Fibroblast of pulmonary artery (primary cell): ENCODE data around the gene RNU1-1.
"Not testable (repeated sequence)": the region's sequence is repeated elsewhere in the genome, so short reads cannot be mapped to it uniquely, and the experiment has no call there.

Source experiments
- DNase-seq: peaks from one replicate; pipeline ENCODE4 v3.0.0-alpha.2; 2010; ENCODE audit warnings: low read depth
- H3K4me3 ChIP-seq: replicated peaks from 2 replicates; pipeline ENCODE4 v1.5.1; 2011; ENCODE audit warnings: low read depth, mild to moderate bottlenecking, control low read depth, low read length, moderate library complexity
- CTCF ChIP-seq: IDR thresholded peaks from 2 replicates; pipeline ENCODE4 v1.5.1; 2011; ENCODE audit warnings: mild to moderate bottlenecking, control low read depth, low read length, inconsistent platforms; ENCODE audit errors: missing control alignments

Gene RNU1-1

DNA sequence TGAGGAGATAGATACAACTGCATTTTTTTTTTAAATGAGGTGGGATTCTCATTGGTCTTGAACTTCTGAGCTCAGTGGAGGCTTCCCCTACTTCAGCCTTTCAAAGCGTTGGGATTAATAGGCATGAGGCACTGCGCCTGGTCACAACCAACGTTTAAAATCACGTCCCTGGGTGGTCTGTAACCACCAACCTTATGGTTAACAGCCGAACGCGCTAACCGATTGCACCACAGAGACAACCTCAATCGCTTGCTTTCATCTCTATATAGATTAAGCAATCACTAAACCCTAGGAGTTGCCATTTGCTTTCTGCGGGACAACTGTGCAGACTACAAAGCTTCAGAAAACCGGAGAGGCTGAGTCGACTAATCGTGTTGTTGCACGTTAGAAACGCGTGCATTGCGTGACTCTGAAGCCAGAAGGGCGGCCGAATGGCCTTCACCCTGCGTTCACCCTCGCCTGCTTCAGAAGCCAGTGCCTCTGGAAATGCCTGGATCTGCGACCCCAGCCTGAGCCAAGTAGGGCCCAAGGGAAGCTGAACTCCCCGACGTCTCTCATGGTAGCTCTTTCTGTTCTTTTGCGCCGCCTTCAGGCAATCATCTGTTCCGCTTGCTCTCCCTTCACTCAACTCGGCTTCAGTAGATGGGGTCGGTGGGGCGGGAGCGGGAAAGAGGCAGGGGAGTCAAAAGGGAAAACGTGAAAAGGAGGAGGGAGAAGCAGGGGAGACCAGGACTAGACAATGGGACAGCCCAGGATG lies 18.3 kb upstream of the RNU1-1 start:
- H3K4me3 ChIP-seq, DNase-seq: not testable (repeated sequence)
- peak; percentile 13 for TF ChIP-seq CTCF

- DNase-seq, H3K4me3 ChIP-seq: not testable (repeated sequence)
Observed at GRCh38 chr1:16528338-16528737, 14.3 kb upstream of the RNU1-1 start.

DNA sequence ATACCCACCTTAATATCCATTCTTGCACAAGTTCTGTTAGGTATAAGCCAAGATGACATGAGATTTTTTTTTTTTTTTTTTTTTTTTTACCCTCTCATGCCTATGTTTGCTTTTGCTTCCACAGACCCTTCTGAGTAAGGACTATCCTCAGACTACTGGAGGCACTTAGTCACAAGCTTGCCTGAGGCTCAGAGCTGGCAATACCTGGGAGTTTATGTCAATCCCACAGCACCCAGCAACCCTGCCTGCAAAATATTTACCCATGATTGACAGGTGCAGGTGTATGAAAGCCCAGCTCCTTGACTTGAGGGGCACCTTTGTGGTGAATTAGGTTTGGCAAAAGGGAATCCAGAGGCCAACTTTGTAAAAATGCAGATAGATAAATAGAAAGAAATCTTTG lies 11.7 kb upstream of the RNU1-1 start:
- H3K4me3 ChIP-seq, DNase-seq: not testable (repeated sequence)

- H3K4me3 ChIP-seq, DNase-seq: not testable (repeated sequence)
Observed at GRCh38 chr1:16521679-16522078, 7.6 kb upstream of the RNU1-1 start.

GRCh38 chr1:16521288-16521583 lies 7.2 kb upstream of the RNU1-1 start:
- peak overlapping the region; percentile 31 for H3K4me3 ChIP-seq
- TF ChIP-seq CTCF = no peak
- DNase-seq = no peak

- H3K4me3 ChIP-seq = peak overlapping the region; percentile 31
- peak; percentile 21 for DNase-seq
Observed at GRCh38 chr1:16520435-16521287, 6.6 kb upstream of the RNU1-1 start.

DNA sequence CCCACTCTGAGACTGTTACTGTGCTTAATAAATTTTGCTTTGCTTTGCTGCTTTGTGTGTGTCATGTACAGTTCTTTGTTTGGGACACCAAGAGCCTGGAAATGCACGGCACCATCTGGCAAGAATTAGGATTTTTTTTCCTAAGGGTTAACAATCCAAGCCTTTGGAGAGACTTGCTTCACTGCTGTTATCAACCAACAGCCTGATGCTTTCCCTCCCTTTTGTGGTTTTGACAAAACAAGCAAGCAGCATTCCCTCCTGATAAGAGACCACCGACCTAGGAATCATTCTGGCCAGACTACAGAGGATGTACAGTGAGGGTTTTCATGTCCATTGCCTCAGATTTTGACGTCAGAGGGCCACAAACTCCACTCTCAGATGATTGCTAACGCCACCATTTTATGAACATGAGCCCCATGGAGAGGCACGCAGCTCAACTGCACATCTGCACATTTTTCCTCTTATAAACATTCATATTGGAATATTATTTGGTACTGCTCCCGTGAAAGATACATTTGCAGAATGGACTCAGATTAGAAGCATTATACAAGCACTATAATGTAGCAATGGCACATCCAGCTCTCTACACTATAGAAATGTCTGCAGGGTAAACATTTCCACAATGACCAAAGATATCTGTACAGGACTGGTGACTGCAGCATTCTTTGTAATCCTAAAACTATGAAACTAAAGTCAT lies 5.3 kb upstream of the RNU1-1 start:
- H3K4me3 ChIP-seq = not testable (repeated sequence)
- peak; percentile 72 for DNase-seq

DNA sequence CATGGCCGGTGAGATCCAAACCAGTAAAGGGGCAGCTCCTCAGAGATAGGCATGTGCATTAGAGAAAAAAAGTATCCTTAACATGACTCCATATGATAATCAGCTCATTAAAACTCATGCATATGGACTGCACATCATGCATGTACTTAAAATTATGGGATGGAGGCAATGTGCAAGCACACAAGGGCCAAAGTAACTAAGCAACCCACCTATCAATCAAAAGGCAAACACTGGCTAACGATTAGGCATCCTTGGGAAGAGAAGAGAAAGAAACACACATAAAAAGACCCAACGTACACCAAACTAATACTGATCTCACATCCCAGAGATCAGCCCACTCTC lies 4.8 kb upstream of the RNU1-1 start:
- DNase-seq, H3K4me3 ChIP-seq: not testable (repeated sequence)

- not testable (repeated sequence) for DNase-seq, H3K4me3 ChIP-seq
Observed at GRCh38 chr1:16516694-16517410, 2.8 kb upstream of the RNU1-1 start.

GRCh38 chr1:16513412-16514106 lies 526 bp downstream of the RNU1-1 start:
- H3K4me3 ChIP-seq = not testable (repeated sequence)

DNA sequence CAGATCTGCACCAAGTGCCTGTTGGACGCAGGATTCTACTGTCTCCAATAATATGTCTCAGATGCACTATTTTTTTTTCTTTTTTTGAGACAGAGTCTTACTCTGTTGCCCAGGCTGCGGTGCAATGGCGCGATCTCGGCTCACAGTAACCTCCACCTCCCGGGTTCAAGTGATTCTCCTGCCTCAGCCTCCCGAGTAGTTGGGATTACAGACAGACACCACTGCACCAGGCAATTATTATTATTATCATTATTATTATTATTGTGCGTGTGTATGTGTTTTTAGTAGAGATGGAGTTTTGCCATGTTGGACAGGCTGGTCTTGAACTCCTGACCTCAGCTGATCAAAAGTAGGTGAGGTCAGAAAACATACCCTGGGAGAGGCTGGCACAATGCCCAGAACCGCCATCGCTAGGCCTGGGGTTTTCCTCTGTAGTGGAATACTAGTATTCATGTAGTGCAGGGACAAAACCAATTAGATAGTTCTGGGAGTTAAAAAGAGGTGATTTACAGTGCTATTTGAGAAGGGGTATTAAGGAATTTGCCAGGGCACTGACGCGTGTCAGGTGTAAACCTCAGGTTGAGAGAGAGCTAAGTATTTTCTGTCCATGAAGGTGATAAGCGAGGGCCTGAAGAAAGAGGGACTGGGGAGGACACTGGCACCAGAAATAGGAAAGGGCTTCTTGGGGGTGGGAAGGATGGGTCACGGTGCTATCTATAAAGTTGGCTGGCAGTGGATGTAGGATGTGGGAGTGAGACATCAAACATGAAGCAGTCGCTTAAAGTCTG lies 1.3 kb downstream of the RNU1-1 start:
- H3K4me3 ChIP-seq, DNase-seq: not testable (repeated sequence)

More at GRCh38 chr1:16513412-16514106, 526 bp downstream of the RNU1-1 start:
- peak; percentile 99 for DNase-seq

DNA sequence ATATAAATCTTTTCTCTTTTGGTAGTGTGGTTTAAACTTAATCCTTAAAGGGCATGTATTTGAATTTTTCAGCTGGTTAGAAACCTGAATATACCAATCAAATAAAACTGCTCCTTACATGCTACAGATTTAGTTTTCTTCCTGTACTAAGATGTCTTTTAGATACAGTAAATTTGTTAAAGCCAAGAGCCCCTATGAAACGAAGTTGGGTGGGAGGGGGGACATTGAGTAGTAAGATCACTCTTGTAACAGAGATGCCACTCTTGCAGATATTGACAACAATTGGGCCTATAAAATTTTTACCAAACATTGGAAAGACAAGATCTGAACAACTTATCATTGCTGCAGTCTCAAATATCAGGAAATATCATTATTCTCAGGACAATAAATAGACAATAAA lies 2.2 kb downstream of the RNU1-1 start:
- H3K4me3 ChIP-seq, DNase-seq: not testable (repeated sequence)

DNA sequence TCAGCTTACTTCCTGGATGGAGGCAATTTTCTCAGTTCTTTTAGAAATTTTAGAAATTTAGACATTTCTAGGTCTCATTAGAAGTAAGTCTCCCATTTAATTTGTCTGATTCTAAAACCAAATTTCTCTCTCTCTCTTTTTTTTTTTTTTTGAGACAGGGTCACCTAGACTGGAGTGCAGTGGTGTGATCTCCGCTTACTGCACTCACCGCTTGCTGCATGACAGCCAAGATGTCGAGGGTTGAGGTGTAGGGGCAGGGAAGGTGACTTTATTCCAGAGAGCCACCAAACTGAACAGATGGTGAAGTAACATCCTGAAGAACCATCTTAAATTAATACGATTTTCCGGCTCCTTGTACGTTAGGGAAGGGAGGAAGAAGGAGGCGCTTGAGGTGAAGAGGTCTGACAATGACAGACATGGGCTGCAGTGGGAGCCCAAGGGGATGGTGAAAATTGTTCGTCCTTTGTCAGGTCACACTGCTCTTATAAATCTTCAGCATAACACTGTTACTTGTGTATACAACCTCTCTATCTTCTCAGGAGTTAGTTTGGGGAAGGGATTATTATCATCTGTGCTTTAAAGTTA lies 5.1 kb downstream of the RNU1-1 start:
- not testable (repeated sequence) for H3K4me3 ChIP-seq
- DNase-seq = peak; percentile 29

GRCh38 chr1:16506364-16507136 lies 7.5 kb downstream of the RNU1-1 start:
- not testable (repeated sequence) for DNase-seq, H3K4me3 ChIP-seq
